CD4-positive, alpha-beta T cell treated with Interleukin-1 beta for 1 hour (primary cell): Measurements from ENCODE around the gene ABLIM3.
"Not testable (repeated sequence)": the region's sequence is repeated elsewhere in the genome, so short reads cannot be mapped to it uniquely, and the experiment has no call there.

Experiments used
- DNase-seq, 2 donors: peaks; one replicate each; pipeline ENCODE4 v3.0.0-alpha.2; 2020 to 2022

The ABLIM3 gene

GRCh38 chr5:149262315-149262714 lies 121.0 kb downstream of the ABLIM3 start:
- DNase-seq = no peak

GRCh38 chr5:149264439-149265067 lies 123.3 kb downstream of the ABLIM3 start:
- peak; percentile 20 to 35 for DNase-seq

- DNase-seq = no peak
Observed at GRCh38 chr5:149265068-149265465, 123.8 kb downstream of the ABLIM3 start.

GRCh38 chr5:149265597-149265996 lies 124.3 kb downstream of the ABLIM3 start:
- no peak for DNase-seq

GRCh38 chr5:149267241-149267973 lies 126.1 kb downstream of the ABLIM3 start:
- DNase-seq = no peak

GRCh38 chr5:149268928-149269557 lies 127.8 kb downstream of the ABLIM3 start:
- DNase-seq = peak in 1 of 2 donors; percentile 51

GRCh38 chr5:149271195-149271715 lies 130.0 kb downstream of the ABLIM3 start:
- DNase-seq = no peak

GRCh38 chr5:149271716-149272563 lies 130.6 kb downstream of the ABLIM3 start, which contains the start of gene AFAP1L1:
TSS of gene AFAP1L1 (plus strand) at chr5:149271859. CDS start at chr5:149271969, 110 bp downstream.
- DNase-seq = no peak

- not testable (repeated sequence) for DNase-seq
Observed at GRCh38 chr5:149272781-149273180, 131.5 kb downstream of the ABLIM3 start.

GRCh38 chr5:149273237-149273636 lies 131.9 kb downstream of the ABLIM3 start:
- DNase-seq = no peak

GRCh38 chr5:149273950-149274349 lies 132.7 kb downstream of the ABLIM3 start:
- DNase-seq = no peak

- DNase-seq = no peak
Observed at GRCh38 chr5:149274939-149275338, 133.6 kb downstream of the ABLIM3 start.

- DNase-seq = no peak
Observed at GRCh38 chr5:149277801-149278200, 136.5 kb downstream of the ABLIM3 start.

- no peak for DNase-seq
Observed at GRCh38 chr5:149278451-149279210, 137.3 kb downstream of the ABLIM3 start.

- DNase-seq = no peak
Observed at GRCh38 chr5:149279661-149280060, 138.4 kb downstream of the ABLIM3 start.

GRCh38 chr5:149280124-149280523 lies 138.8 kb downstream of the ABLIM3 start:
- no peak for DNase-seq

- no peak for DNase-seq
Observed at GRCh38 chr5:149280802-149281201, 139.5 kb downstream of the ABLIM3 start.

- DNase-seq = no peak
Observed at GRCh38 chr5:149282027-149282965, 141.0 kb downstream of the ABLIM3 start.

- DNase-seq = no peak
Observed at GRCh38 chr5:149282966-149283332, 141.7 kb downstream of the ABLIM3 start.

GRCh38 chr5:149283626-149284480 lies 142.6 kb downstream of the ABLIM3 start:
- no peak for DNase-seq
